Measurements from ENCODE around the gene DYNC2H1.

DNA sequence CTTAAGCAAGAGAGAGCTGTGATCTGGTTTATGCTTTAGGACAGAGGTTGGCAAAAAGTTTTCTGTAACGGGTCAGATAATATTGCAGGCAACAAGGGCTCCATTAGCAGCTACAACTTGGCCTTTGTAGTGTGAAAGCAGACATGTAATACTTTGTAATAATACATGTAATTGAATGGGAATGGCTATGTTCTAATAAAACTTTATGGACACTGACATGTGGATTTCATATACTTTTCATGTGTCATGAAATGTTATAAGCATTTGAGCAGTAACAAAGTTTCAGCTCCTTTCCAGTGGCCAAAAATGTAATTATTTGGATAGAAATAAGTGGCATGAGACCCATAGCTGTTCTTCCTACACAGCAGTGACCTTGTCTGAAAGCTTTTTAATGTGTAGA is 3.1 kb downstream of the DYNC2H1 start:
- TF ChIP-seq, protein P1, sequence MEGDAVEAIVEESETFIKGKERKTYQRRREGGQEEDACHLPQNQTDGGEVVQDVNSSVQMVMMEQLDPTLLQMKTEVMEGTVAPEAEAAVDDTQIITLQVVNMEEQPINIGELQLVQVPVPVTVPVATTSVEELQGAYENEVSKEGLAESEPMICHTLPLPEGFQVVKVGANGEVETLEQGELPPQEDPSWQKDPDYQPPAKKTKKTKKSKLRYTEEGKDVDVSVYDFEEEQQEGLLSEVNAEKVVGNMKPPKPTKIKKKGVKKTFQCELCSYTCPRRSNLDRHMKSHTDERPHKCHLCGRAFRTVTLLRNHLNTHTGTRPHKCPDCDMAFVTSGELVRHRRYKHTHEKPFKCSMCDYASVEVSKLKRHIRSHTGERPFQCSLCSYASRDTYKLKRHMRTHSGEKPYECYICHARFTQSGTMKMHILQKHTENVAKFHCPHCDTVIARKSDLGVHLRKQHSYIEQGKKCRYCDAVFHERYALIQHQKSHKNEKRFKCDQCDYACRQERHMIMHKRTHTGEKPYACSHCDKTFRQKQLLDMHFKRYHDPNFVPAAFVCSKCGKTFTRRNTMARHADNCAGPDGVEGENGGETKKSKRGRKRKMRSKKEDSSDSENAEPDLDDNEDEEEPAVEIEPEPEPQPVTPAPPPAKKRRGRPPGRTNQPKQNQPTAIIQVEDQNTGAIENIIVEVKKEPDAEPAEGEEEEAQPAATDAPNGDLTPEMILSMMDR (IDR thresholded peaks at IDR 0.05; ENCODE audit: low read depth, low read length): no peak
- TF ChIP-seq EZH2phosphoT487 (IDR thresholded peaks at IDR 0.05; ENCODE audit: low read depth): no peak
